ENCODE data around the gene CEACAM1.
"Not testable (repeated sequence)": the region's sequence is repeated elsewhere in the genome, so short reads cannot be mapped to it uniquely, and the experiment has no call there.

Gene CEACAM1

DNA sequence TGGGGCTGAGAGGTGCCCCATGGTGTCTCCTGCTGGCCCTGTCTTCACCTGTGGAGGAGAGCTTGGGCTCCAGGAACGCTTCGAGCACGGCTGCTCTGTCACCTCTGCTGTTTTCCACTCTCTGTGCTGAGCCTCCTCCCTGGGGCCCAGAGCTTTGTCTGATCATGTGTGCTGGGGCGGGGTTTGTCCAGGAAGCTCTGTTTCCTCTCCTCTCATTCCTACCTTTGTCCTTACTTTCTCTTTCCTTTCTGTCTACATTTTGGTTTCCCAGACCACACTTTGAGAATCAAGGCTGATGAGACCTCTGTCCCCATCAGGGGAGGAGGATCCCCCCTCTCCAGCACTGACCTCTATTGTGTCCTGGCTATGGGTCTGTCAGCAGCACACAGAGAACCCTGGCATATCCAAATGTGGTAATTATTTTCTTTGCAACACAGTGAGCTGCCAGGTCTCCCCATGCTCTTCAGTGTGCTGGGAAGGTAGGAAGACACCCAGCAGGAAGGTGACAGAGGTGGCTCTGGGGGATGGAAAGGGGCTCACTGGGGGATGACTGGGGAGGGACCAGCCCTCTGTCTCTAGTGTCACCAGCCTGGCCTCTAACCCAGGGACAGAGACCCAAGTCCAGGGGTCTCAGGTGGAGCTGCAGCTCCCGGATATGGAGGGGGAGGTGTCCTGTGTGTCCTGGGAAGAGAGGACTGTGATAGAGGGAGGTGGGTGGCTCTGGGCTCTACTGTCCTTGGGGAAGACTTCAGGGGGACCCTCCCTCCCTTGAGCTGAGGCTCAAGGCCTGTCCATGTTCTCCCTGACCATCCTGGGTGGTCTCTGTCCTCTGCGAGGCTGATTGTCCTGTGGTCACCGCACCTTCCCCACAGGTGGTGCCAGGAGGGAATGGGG, at the start of gene CEACAM1:
Gene CEACAM1 (minus strand): TSS at position 128 of the 894 bp plus-strand sequence. CDS start 107 bp downstream, at position 21.
- DNase-seq (ENCODE audit: low read depth, low spot score): no peak

DNA sequence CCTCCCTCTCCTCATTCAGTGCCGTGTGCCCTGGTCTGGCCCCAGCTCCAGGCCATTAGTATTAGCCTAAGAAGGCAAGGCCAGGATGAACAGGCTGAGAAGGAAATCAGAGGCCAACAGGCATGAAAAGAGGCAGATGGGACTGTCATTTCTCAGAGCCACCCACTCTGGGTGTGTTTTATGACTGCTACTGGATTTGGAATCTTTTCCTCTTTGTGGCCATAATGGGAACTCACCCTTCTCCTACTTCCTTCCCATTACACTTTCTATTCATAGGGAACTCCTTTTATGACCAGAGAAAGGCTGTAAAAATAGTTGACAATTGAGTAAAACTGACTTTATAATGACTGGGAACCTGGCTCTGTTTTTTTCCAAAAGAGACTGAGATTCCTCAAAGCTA, 48.7 kb upstream of the CEACAM1 start:
- DNase-seq (ENCODE audit: low read depth, low spot score): no peak

DNA sequence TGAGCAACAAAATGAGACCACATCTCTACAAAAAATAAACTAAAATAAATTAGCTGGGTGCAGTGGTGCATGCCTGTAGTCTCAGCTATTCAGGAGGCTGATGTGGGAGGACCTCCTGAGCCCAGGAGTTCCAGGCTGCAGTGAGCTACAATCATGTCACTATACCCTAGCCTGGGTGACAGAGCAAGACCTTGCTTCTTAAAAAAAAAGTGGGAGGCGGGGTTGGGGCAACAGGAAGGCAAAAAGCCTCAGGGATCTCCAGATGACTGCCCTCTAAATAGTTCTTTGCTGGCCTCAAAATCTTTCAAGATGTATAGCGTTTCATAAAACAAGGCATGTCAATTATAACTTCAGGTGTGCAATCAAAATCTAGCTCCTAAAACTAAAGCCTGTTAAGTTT, 48.0 kb upstream of the CEACAM1 start:
- no peak for DNase-seq (ENCODE audit: low read depth, low spot score)

DNA sequence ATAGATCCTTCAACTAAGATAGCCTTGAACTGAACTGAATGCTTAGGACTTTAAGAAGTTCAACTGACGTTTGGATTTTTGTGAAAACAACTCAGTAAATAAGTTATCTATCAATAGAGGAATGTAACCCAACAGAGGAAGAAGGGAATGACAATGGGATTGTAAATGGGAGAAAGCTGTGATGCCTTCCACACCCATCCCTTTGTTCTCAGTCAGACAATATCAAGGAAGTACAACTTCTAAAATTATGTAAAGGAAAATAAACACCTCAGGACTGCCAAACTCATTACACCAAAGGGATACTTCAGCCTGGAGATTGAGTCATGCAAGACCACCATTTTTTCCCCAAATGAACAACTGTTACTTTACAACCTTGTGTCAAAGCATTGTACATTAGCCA, 45.4 kb upstream of the CEACAM1 start:
- no peak for DNase-seq (ENCODE audit: low read depth, low spot score)

DNA sequence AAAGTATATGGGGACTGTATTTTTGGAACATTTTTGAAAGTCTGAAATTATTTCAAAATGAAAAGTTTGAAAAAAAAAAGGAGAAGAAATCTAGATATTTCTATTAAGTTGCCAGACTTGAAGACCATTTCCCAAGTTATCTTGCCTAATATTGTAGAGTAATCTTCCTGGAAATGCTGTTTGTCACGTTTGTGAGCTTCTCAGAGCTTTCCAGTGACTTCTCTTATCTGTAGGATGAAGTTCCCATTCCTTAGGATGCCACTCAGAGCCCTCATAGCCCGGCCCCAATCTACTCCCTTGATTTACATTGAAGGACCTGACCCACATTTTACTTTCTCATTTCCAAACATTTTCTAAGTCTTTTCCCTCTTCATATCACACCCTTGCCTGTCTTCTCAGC, 42.8 kb upstream of the CEACAM1 start:
- no peak for DNase-seq (ENCODE audit: low read depth, low spot score)

DNA sequence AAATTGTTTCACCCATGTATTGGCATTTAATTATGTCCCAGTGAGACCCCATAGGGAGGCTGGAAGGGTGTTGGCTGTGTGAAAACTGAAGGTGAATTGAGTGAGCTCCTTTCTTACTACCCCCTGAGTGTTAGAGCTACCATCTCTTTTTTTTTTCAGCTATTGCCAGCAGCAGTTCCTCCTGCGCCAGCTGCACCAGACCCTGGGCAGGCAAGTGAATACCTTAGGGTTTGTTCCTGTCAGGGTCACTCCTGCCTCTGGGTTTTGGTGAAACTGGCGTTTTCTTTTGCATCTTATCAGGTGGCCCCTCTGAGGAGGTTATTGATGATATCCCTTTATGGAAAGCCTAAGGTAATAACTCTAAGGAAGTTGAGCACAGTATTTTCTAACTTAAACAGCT, 40.9 kb upstream of the CEACAM1 start:
- DNase-seq (ENCODE audit: low read depth, low spot score): no peak

DNA sequence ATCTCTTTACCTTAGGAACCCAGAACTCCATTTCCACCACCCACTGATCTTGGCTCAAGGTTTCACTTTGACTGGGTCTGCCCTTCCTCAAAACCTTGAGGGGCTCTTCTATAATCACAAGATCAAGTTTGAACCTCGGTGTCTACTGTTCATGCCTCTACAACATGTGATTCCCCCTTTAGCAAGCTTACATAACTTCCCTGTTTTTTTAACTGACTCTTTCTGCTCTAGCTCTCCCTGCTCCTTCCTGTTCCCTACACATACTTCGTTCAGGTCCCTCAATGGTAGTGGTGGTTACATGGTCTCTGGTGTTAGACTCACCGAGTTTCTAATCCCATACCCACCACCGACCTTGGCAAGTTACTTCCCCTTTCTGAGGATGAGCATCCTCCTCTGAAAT, 39.7 kb upstream of the CEACAM1 start:
- DNase-seq (ENCODE audit: low read depth, low spot score): no peak

DNA sequence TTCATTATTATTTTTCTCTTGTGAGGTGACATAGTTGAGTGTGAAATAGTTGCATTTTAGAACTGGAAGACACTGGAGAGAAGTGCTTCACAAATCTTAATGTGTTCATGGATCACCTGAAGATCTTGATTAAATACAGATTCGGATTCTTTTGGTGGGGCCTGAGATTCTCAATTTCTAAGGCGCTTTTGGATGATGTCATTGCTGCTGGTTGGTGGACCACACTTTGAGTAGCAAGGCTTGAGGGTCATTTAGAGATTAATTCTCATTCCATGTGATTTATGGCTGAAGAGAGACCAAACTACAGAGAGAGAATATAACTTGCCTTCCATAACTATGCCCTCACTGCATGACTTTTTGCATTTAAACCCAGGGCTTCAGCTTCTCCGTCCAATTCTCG, 39.3 kb upstream of the CEACAM1 start:
- DNase-seq (ENCODE audit: low read depth, low spot score): no peak

DNA sequence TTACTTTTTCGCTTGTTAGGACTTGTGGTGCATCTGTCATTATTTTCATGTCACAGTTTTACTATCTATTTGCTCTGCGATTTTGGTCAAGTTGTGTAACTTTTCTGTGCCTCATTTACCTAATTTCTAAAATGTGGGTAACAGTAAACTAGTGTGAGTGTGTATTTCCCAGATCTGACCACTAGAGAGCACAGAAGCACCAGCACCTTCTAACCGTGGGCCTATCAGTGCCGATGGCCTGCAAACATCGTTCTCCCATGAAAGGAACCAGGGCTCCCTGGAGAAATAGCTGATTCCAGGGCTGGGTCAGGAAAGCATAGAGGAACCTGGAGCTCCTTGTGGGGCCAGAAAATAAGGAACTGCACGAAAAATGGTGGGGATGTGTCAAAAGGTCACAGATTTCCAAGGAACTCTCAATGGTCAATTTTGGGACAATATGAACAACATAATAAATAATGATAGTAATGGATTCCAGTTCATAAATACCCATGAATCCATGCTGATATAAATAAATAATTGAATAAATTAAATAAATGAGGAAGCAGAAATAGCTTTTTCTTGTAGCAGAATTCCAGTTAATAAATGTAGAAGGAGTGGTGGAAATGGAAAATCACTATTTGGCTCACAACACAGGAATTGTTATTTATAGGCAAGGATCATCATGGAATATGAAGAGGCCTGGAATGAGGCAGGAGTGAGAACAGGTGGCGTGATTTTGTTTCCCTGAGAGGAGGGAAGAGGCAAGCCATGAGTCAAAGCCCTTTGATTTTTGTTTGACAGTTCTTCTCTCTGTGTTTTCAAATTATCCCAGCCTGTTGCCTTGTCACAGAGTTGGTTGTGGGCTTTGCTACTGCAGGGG, 35.3 kb upstream of the CEACAM1 start:
- DNase-seq (ENCODE audit: low read depth, low spot score): no peak

DNA sequence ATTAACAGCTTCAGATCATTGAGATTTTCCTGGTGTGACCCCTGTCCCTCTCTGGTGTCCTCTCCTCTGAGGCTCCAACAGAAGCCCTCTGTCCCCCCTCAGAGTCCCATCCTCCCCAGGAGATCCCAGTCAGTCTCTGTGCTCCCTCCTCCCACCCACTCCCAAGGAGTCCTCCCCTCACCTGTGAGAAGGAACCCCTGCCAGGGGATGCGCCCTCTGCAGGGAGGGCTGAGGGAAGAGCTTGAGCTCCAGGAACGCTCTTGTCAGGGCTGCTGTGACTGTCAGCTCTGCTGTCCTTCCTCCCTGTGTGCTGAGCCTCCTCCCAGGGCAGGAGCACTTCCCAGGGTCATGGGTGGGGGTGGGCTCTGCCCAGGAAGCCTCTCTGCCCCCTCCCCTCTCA, 33.2 kb upstream of the CEACAM1 start:
- no peak for DNase-seq (ENCODE audit: low read depth, low spot score)

DNA sequence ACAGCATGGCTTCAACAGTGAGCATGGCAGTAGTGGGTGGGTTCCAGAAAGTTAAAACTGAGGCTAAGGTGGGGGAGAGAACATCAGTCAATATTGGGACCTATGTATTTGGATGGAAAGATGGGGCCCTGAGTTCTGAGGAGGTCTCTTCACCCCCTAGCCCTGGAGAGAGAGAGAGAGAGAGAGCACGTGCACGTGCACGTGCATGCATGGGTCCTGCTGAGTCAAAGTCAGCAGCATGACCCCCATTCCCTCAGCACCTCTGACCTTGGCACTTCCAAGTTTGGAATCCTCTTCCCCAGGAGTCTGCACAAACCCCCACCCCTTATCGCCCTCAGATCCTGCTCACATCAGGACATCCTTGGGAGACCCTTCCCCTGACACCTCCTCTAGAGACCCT, 32.5 kb upstream of the CEACAM1 start:
- DNase-seq (ENCODE audit: low read depth, low spot score): no peak

DNA sequence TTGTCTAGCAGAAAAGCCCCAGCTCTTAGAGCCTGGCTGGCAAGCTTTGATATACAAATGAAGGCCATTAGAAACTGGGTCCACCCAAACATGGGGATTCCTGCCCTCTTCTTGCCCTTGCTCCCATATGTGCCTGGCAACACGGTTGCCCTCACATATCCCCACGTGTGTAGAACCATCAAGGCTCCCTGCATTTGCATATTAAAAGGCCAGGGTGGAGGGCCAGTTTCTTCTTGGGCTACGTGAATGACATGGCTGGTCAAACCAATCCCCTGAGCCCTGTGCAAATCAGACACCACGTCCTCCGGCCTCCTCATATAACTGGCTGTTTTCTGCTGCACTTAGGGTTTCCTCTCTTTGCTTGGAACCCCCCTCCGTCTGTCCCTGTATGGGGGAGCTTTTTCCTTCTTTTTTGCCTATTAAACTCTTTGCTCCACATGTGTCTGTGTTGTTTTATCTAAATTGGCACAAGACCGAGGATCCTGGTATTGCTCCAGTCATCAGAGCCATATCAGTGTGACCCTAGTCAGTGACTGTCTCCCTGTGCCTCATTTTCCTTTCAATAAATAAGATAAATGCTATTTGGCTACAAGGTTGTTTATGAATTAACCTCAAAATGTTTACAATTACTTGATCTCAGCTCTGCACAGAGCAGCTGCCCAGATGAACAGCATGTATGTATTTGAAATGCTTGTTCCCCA, 30.3 kb upstream of the CEACAM1 start:
- no peak for DNase-seq (ENCODE audit: low read depth, low spot score)

DNA sequence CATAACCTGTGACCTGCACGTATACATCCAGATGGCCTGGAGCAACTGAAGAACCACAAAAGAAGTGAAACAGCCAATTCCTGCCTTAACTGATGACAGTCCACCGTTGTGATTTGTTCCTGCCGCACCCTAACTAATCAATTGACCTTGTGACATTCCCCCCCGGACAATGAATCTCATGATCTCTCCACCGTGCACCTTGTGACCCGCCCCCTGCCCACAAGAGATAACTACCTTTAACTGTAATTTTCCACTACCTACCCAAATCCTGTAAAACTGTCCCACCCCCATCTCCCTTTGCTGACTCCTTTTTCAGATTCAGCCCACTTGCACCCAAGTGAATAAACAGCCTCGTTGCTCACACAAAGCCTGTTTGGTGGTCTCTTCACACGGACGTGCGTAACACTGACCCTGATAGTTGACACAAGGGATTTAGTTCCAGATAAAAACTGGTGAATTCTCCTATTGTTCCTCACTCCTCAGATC, 29.1 kb upstream of the CEACAM1 start:
- not testable (repeated sequence) for DNase-seq (ENCODE audit: low read depth, low spot score)

DNA sequence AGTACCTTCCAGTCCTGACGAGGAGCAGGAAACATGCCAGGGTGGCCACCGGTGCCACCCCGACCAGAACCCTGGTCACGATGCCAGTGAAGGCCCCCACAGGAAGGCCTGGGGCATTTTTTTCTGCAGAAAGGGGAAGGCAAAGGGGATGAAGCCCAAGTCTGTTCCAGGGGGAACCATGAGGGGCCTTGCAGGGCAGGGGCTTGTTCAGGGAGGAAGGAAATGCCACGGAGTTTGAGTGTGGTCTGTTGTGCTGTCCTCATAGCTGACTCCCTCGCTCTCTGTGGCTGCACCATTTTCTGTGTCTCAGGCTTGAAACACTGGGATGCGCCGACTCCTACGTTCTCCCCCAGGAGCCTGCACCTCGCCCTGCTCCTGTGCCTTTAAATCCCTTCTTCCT, 27.5 kb upstream of the CEACAM1 start:
- DNase-seq (ENCODE audit: low read depth, low spot score): no peak

DNA sequence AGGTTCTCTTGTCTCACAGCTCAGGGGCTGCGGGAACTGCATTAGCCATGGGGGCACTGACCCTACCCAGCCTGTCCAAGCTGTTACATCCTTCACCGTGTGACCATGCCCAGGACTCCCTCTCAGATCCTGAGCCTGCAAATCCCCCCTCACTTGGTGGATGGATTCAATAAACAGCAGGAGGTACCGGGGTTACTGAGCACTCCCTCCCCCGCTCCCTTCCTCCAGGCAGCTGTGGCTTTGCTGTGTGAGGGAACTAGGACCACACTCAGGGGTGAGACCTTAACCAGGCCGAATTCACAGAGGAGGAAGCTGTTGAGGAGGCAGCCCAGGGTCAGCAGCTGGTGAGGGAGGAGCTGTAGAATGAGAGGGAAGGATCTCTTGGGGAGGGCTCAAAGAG, 27.0 kb upstream of the CEACAM1 start:
- no peak for DNase-seq (ENCODE audit: low read depth, low spot score)

DNA sequence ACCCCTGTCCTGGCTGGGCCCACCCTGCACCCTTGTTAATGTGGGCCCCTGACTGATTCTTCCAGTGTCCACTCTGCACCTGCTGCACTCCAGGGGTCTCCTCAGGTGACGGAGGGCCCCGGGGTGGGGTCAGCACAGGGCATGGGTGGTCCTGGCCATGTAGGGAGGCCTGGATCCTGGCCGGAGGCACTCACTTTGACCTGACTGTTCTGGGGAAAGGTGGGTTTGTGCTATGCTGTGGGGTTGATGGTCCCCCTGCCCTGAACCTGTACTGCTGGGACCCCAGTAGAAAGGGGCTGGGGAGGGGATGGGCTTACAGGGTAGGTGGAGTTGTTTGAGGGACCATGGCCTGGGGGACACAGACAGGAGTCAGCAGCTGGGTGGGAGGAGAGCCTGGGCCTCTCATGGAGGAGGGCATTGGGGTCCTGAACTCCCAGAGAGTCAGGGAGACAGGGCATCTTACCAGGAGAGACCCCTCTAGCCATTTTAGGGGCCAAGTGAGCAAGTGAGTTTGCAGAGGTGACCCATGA, 25.8 kb upstream of the CEACAM1 start:
- no peak for DNase-seq (ENCODE audit: low read depth, low spot score)

DNA sequence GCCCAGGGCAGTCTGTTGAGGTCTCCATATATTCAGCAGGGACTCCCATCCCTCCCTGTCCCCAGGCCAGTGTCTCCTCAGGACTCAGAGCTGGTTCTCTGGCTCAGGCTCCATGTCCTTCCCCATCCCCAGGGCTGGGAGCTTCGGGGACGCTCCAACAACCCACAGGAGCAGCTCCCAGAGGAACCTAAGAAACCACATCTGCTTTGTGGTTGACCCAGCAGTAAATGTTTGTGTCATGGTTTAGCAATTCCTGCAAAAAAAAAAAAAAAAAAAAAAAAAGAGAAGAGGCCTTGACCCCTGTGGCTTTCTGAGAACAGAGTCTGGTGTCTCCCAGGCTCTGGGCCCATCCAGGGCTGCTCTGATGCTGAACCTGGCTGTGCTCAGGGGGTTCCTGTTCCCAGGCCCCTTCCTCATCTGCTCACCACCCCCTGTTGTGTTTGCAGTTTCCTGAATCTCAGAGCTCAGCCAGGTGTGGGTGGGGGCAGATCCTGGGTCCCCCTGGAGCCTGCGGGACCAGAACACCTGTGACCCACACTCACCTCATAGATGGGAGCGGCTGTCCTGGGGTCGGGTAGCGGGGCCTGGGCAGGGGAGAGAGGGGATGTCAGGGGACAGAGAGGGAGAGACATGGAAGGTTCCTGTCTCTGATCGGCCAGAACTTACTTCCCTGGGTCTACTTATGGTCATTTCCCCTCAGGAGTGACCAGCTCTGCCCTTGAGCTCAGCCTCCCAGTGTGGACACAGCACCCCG, 25.2 kb upstream of the CEACAM1 start:
- no peak for DNase-seq (ENCODE audit: low read depth, low spot score)

DNA sequence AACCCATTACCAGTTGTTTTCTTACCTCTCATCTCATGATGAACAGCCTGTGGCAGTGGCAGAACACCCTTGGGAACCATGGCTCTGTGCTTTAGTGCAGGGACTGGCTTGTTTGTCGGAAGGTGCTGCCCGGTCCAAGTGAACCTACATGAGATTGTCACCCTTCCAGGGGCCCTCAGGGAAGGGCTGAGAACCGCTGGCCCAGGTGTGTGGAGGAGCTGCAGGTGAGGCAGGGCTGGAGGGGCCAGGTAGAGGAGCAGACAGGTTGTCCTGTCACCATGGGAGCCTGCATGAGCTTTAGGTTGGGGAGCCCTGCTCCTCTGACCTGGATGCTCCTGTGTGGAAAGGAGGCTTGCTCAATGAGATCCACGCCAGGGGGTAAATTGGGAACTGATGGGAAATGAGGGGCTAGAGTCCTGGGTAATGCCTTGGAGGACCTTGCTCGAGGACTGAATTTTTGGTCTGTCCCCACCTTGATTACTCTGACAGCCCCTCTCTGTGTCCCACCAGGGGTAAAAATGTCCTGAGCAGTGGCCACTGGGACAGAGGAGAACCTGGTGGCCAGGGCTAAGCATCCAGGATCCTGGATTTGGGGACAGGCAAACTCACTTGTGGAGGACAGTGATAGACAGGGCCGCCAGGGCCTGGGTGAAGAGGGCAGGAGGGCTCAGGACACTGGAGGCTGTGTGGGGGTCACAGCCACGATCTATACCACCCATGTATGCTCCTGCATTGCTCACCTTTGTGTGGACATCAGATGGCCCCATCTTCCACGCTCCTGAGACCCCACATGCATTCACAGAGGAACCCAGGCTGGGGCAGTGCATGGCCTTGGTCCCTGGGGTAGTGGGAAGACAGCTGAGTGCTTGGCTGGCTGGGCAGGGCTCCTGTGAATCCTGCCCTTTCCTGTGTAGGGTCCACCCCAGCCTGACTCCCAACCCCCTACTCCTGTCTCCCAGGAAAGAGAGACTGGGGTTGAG, 24.1 kb upstream of the CEACAM1 start:
- DNase-seq (ENCODE audit: low read depth, low spot score): no peak

DNA sequence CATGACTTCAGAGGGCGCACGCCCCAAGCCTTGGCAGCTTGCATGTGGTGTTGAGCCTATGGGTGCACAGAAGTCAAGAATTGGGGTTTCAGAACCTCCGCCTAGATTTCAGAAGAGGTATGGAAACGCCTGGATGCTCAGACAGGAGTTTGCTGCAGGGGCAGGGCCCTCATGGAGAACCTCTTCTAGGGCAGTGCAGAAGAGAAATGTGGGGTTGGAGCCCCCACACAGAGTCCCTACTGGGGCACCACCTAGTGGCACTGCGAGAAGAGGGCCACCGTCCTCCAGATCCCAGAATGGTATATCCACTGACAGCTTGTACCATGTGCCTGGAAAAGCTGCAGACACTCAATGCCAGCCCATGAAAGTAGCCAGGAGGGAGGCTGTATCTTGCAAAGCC, 22.2 kb upstream of the CEACAM1 start:
- not testable (repeated sequence) for DNase-seq (ENCODE audit: low read depth, low spot score)

DNA sequence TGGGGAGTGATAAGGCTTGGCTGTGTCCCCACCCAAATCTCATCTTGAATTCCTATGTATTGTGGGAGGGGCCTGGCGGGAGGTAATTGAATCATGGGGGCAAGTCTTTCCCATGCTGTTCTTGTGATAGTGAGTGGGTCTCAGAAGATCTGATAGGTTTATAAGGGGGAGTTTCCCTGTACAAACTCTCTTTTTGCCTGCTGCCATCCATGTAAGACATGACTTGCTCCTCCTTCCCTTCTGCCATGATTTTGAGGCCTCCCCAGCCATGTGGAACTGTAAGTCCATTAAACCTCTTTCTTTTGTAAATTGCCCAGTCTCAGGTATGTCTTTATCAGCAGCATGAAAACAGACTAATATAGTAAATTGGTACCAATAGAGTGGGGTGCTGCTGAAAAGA, 20.8 kb upstream of the CEACAM1 start:
- DNase-seq (ENCODE audit: low read depth, low spot score): not testable (repeated sequence)

Measured in activated CD4-positive, CD25-positive, alpha-beta regulatory T cell treated with anti-CD3 and anti-CD28 coated beads, Interleukin-2, amount 50 U/mL, for 16 hours (primary cell).